H9 (cell line): ENCODE measurements around the gene UBIAD1. TPM values are rescaled to one million over a fixed set of nuclear protein-coding genes. Genes with fewer than 3 reads are reported as not detected.
A peak's percentile ranks its signal among the peaks of the same experiment; 100 is the strongest.

Source experiments
- DNase-seq: peaks from one replicate; pipeline ENCODE4 v3.0.0-alpha.2; 2017
- H2AFZ ChIP-seq: one replicate; pipeline ENCODE4 v1.6.1; 2013; ENCODE audit warnings: mild to moderate bottlenecking, low read length, control low read depth, moderate library complexity
- H2AK5ac ChIP-seq: 2 replicates; pipeline ENCODE4 v1.6.1; 2013; ENCODE audit warnings: low read length, control low read depth, mixed read lengths; ENCODE audit not compliant: insufficient read length
- H2BK120ac ChIP-seq: one replicate; pipeline ENCODE4 v1.6.1; 2013; ENCODE audit warnings: low read depth, mild to moderate bottlenecking, low read length, control low read depth, inconsistent platforms; ENCODE audit not compliant: poor library complexity, severe bottlenecking
- H2BK12ac ChIP-seq: 2 replicates; pipeline ENCODE4 v1.6.1; 2013; ENCODE audit warnings: low read length, control low read depth, mixed read lengths, low read depth; ENCODE audit not compliant: insufficient read length
- H2BK15ac ChIP-seq: 2 replicates; pipeline ENCODE4 v1.6.1; 2013; ENCODE audit warnings: low read depth, low read length, control low read depth
- H2BK20ac ChIP-seq: one replicate; pipeline ENCODE4 v1.6.1; 2013; ENCODE audit warnings: low read depth, mild to moderate bottlenecking, low read length, control low read depth, inconsistent platforms; ENCODE audit not compliant: poor library complexity, severe bottlenecking
- H2BK5ac ChIP-seq: 2 replicates; pipeline ENCODE4 v1.6.1; 2013; ENCODE audit warnings: low read length, control low read depth, mixed read lengths; ENCODE audit not compliant: insufficient read length
- H3K14ac ChIP-seq: 2 replicates; pipeline ENCODE4 v1.6.1; 2013; ENCODE audit warnings: low read length, control low read depth; ENCODE audit not compliant: insufficient read depth
- H3K18ac ChIP-seq: 2 replicates; pipeline ENCODE4 v1.6.1; 2013; ENCODE audit warnings: low read depth, mild to moderate bottlenecking, mixed read lengths, low read length, control low read depth; ENCODE audit not compliant: insufficient read length
- H3K23ac ChIP-seq: 2 replicates; pipeline ENCODE4 v1.6.1; 2013; ENCODE audit warnings: low read length, control low read depth, mixed read lengths, low read depth; ENCODE audit not compliant: insufficient read length
- H3K23me2 ChIP-seq: 2 replicates; pipeline ENCODE4 v1.6.1; 2013; ENCODE audit warnings: low read depth, mild to moderate bottlenecking, mixed read lengths, low read length, control low read depth; ENCODE audit not compliant: insufficient read length, poor library complexity, severe bottlenecking
- H3K27ac ChIP-seq: 2 replicates; pipeline ENCODE4 v1.5.1; 2013; ENCODE audit warnings: low read length, control low read depth, mixed read lengths, low read depth; ENCODE audit not compliant: insufficient read length
- H3K27me3 ChIP-seq: 2 replicates; pipeline ENCODE4 v1.6.1; 2013; ENCODE audit warnings: low read length, control low read depth, inconsistent platforms; ENCODE audit not compliant: insufficient read depth
- H3K4ac ChIP-seq: 2 replicates; pipeline ENCODE4 v1.6.1; 2013; ENCODE audit warnings: low read depth, mild to moderate bottlenecking, control low read depth, inconsistent platforms, low read length, moderate library complexity
- H3K4me1 ChIP-seq: 2 replicates; pipeline ENCODE4 v1.6.1; 2013; ENCODE audit warnings: low read length, control low read depth, inconsistent platforms; ENCODE audit not compliant: insufficient read depth
- H3K4me2 ChIP-seq: 2 replicates; pipeline ENCODE4 v1.6.1; 2013; ENCODE audit warnings: low read length, control low read depth, mixed read lengths; ENCODE audit not compliant: insufficient read length, insufficient read depth
- H3K56ac ChIP-seq: 2 replicates; pipeline ENCODE4 v1.6.1; 2013; ENCODE audit warnings: low read depth, mild to moderate bottlenecking, mixed read lengths, low read length, control low read depth; ENCODE audit not compliant: insufficient read length
- H3K79me1 ChIP-seq: 2 replicates; pipeline ENCODE4 v1.6.1; 2013; ENCODE audit warnings: low read depth, mild to moderate bottlenecking, moderate library complexity, low read length, control low read depth, inconsistent platforms; ENCODE audit not compliant: insufficient read depth, poor library complexity, severe bottlenecking
- H3K79me2 ChIP-seq: 2 replicates; pipeline ENCODE4 v1.6.1; 2013; ENCODE audit warnings: low read length, control low read depth, inconsistent platforms; ENCODE audit not compliant: insufficient read depth
- H3K9ac ChIP-seq: 2 replicates; pipeline ENCODE4 v1.6.1; 2013; ENCODE audit warnings: low read length, control low read depth, mixed read lengths; ENCODE audit not compliant: insufficient read length; ENCODE audit errors: extremely low read depth
- H3K9me3 ChIP-seq: one replicate; pipeline ENCODE4 v1.6.1; 2013; ENCODE audit warnings: low read depth, low read length, inconsistent platforms; ENCODE audit not compliant: control insufficient read depth
- H3T11ph ChIP-seq: one replicate; pipeline ENCODE4 v1.6.1; 2013; ENCODE audit warnings: mild to moderate bottlenecking, low read length, control low read depth, inconsistent platforms
- H4K20me1 ChIP-seq: one replicate; pipeline ENCODE4 v1.6.1; 2013; ENCODE audit not compliant: control insufficient read depth, insufficient read length, insufficient read depth
- H4K5ac ChIP-seq: 2 replicates; pipeline ENCODE4 v1.6.1; 2013; ENCODE audit warnings: low read depth, mild to moderate bottlenecking, mixed read lengths, low read length, control low read depth; ENCODE audit not compliant: insufficient read length
- H4K8ac ChIP-seq: replicated peaks from 2 replicates; pipeline ENCODE4 v1.6.1; 2013; ENCODE audit warnings: low read length, control low read depth, mixed read lengths, low read depth; ENCODE audit not compliant: insufficient read length
- H4K91ac ChIP-seq: 2 replicates; pipeline ENCODE4 v1.6.1; 2013; ENCODE audit warnings: low read depth, mild to moderate bottlenecking, moderate library complexity, mixed read lengths, low read length, control low read depth; ENCODE audit not compliant: insufficient read length
- H3K27ac Mint-ChIP-seq, 3 experiments: 2 replicates in 2 of 3; 3 replicates in 1 of 3; pipeline ENCODE4 v1.8.0; 2020 to 2021; ENCODE audit warnings: mixed read lengths in 3 of 3, mild to moderate bottlenecking in 1 of 3, moderate library complexity in 1 of 3
- H3K27me3 Mint-ChIP-seq: 2 replicates; pipeline ENCODE4 v1.8.0; 2021; ENCODE audit warnings: low read depth, mild to moderate bottlenecking, moderate library complexity, mixed read lengths
- H3K36me3 Mint-ChIP-seq, 3 experiments: 2 replicates in 2 of 3; 3 replicates in 1 of 3; pipeline ENCODE4 v1.8.0; 2020 to 2021; ENCODE audit warnings: low read depth in 3 of 3, mixed read lengths in 3 of 3; ENCODE audit not compliant: insufficient read depth in 1 of 3
- H3K4me1 Mint-ChIP-seq, 2 experiments: 2 replicates each; pipeline ENCODE4 v1.8.0; 2020; ENCODE audit warnings: mixed read lengths in 2 of 2
- H3K4me3 Mint-ChIP-seq, 2 experiments: 2 replicates in 1 of 2; 3 replicates in 1 of 2; pipeline ENCODE4 v1.8.0; 2020 to 2021; ENCODE audit warnings: mild to moderate bottlenecking in 2 of 2, mixed read lengths in 2 of 2, moderate library complexity in 1 of 2
- H3K9me3 Mint-ChIP-seq, 2 experiments: 2 replicates in 1 of 2; 3 replicates in 1 of 2; pipeline ENCODE4 v1.8.0; 2020; ENCODE audit warnings: mild to moderate bottlenecking in 2 of 2, mixed read lengths in 2 of 2, moderate library complexity in 1 of 2
- CTCF ChIP-seq: fragments of 200-600 bp; sonication (generic); conservative IDR thresholded peaks from 3 replicates; pipeline ENCODE4 v1.8.0; 2021; ENCODE audit warnings: antibody characterized with exemption, mild to moderate bottlenecking
- WGBS: extraction: QIAGEN DNeasy Blood & Tissue Kit; methylation state at CpG from one replicate; pipeline ENCODE4 v1.1.7; 2013; ENCODE audit warnings: missing lambda C conversion rate, low lambda C conversion rate, mixed read lengths; ENCODE audit not compliant: insufficient read length; ENCODE audit errors: extremely low coverage; 5-methylcytosine and 5-hydroxymethylcytosine counted together
- total RNA-seq: library from RNA; stranded (reverse); gene quantifications from 2 replicates; pipeline ENCODE4 v1.2.1, GENCODE V29; 2021

Gene UBIAD1
- total RNA-seq, 1 experiment from 2014 or later = 30.2 TPM

GRCh38 chr1:11301601-11302000 lies 28.6 kb downstream of the UBIAD1 start:
- H2BK15ac ChIP-seq = no peak overlapping the region
- H2BK12ac ChIP-seq = no peak overlapping the region
- no peak overlapping the region for H3K4me3 Mint-ChIP-seq
- no peak overlapping the region for H3K56ac ChIP-seq
- no peak overlapping the region for H2BK120ac ChIP-seq
- no peaks in the 10 kb centered on the region for H3K9me3 ChIP-seq
- H3K18ac ChIP-seq = no peak overlapping the region
- H3K36me3 Mint-ChIP-seq = peaks cover 0 to 4% (median under 1%) of the 10 kb centered on the region in 3 experiments; a peak in 1 of 7 replicates
- H3K23ac ChIP-seq = no peak overlapping the region
- WGBS = no CpG with 5 or more reads among the region's 9 CpGs
- no peak overlapping the region for H2BK20ac ChIP-seq
- H3K14ac ChIP-seq = no peak overlapping the region; the same call in 1 of the 2 replicates
- no peak overlapping the region for H3K9ac ChIP-seq
- no peak for TF ChIP-seq CTCF
- H4K91ac ChIP-seq = no peak overlapping the region
- H2AFZ ChIP-seq = no peak overlapping the region
- H4K8ac ChIP-seq = no peak overlapping the region
- 0 out of 7 replicates have a peak overlapping the region, but pooled peaks of 1 of the 3 experiments have one; percentile 28 for H3K27ac Mint-ChIP-seq
- DNase-seq = no peak
- peaks cover under 1 to 2% of the 10 kb centered on the region in 2 experiments; a peak in 2 of 5 replicates for H3K9me3 Mint-ChIP-seq
- H3K27ac ChIP-seq = no peak overlapping the region
- H3K4me2 ChIP-seq = no peak overlapping the region
- no peaks in the 10 kb centered on the region for H3K23me2 ChIP-seq
- no peaks in the 10 kb centered on the region for H3K79me2 ChIP-seq
- no peak overlapping the region for H2AK5ac ChIP-seq
- H4K5ac ChIP-seq = no peak overlapping the region
- H4K20me1 ChIP-seq = no peaks in the 10 kb centered on the region
- no peaks in the 10 kb centered on the region for H3K27me3 Mint-ChIP-seq
- H2BK5ac ChIP-seq = no peak overlapping the region
- H3K4me1 Mint-ChIP-seq = peaks cover 12 to 16% of the 10 kb centered on the region in 2 experiments
- H3T11ph ChIP-seq = no peak overlapping the region
- H3K27me3 ChIP-seq = no peaks in the 10 kb centered on the region
- H3K79me1 ChIP-seq = no peaks in the 10 kb centered on the region
- no peak overlapping the region for H3K4ac ChIP-seq
- no peaks in the 10 kb centered on the region; the same call in 1 of the 2 replicates for H3K4me1 ChIP-seq
